ENCODE results near the gene SLC6A20.

DNA sequence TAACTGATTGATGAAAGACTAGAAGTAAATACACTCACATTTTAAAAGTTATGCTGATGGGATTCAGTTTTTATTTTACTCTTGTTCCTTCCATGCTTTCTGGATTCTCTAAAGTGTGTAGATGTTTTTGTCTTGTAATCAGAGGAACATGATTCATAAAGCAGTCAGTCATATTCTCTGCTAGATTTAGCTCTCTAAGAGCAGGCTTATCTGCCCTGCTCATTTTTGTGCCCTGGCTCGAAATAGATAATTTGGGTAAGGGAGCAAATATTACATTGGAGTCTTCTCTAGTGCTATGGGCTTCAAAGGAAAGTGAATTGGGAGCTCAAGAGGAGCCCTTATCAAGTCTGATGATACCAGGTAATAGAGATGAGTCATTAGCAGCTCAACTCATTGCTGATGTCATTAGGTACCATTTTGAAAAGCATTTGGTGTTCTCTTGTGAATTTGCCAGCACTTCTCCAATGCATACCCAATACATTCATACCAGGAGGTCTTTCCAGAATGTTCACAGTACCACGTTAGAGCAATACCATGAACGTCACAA lies 79.5 kb downstream of the SLC6A20 start:
- TF ChIP-seq CTCF (IDR thresholded peaks at IDR 0.05 in 2 of 3, conservative IDR thresholded peaks at IDR 0.05 in 1 of 3; ENCODE audit: borderline replicate concordance in 1 of 3, insufficient read depth in 1 of 3, low read depth in 2 of 3, low read length in 2 of 3) (no peak), POLR2AphosphoS5 (IDR thresholded peaks at IDR 0.05; ENCODE audit: low read depth, low read length) (no peak), EZH2phosphoT487 (IDR thresholded peaks at IDR 0.05; ENCODE audit: borderline replicate concordance) (no peak), ZNF274 (IDR thresholded peaks at IDR 0.05; ENCODE audit: low read depth, low read length) (no peak), POLR2A (IDR thresholded peaks at IDR 0.05; ENCODE audit: borderline replicate concordance, extremely low read depth, insufficient read depth, insufficient read length) (no peak), CEBPB (IDR thresholded peaks at IDR 0.05; ENCODE audit: low read depth) (no peak)
- TF ChIP-seq, protein P1, sequence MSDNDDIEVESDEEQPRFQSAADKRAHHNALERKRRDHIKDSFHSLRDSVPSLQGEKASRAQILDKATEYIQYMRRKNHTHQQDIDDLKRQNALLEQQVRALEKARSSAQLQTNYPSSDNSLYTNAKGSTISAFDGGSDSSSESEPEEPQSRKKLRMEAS (IDR thresholded peaks at IDR 0.05), result no peak
- TF ChIP-seq, protein P2, sequence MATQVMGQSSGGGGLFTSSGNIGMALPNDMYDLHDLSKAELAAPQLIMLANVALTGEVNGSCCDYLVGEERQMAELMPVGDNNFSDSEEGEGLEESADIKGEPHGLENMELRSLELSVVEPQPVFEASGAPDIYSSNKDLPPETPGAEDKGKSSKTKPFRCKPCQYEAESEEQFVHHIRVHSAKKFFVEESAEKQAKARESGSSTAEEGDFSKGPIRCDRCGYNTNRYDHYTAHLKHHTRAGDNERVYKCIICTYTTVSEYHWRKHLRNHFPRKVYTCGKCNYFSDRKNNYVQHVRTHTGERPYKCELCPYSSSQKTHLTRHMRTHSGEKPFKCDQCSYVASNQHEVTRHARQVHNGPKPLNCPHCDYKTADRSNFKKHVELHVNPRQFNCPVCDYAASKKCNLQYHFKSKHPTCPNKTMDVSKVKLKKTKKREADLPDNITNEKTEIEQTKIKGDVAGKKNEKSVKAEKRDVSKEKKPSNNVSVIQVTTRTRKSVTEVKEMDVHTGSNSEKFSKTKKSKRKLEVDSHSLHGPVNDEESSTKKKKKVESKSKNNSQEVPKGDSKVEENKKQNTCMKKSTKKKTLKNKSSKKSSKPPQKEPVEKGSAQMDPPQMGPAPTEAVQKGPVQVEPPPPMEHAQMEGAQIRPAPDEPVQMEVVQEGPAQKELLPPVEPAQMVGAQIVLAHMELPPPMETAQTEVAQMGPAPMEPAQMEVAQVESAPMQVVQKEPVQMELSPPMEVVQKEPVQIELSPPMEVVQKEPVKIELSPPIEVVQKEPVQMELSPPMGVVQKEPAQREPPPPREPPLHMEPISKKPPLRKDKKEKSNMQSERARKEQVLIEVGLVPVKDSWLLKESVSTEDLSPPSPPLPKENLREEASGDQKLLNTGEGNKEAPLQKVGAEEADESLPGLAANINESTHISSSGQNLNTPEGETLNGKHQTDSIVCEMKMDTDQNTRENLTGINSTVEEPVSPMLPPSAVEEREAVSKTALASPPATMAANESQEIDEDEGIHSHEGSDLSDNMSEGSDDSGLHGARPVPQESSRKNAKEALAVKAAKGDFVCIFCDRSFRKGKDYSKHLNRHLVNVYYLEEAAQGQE (IDR thresholded peaks at IDR 0.05; ENCODE audit: low read depth), result no peak
